BLaER1 treated with 17β-estradiol and CSF1 and Interleukin-3, amounts not matched to agents 10 nM and 100 nM (cell line): Measurements from ENCODE around the gene SERPINH1.

ENCODE experiments used
- H3K27ac ChIP-seq, 11 experiments: shearing (Covaris generic); formaldehyde crosslinking; 2 replicates each; pipeline ENCODE4 v1.8.1; 2022
- H3K27me3 ChIP-seq, 11 experiments: shearing (Covaris generic); formaldehyde crosslinking; 2 replicates each; pipeline ENCODE4 v1.8.1; 2022
- H3K36me3 ChIP-seq, 11 experiments: shearing (Covaris generic); formaldehyde crosslinking; 2 replicates each; pipeline ENCODE4 v1.8.1; 2022
- H3K4me1 ChIP-seq, 10 experiments: shearing (Covaris generic); formaldehyde crosslinking; 2 replicates each; pipeline ENCODE4 v1.8.1; 2022
- H3K4me2 ChIP-seq, 11 experiments: shearing (Covaris generic); formaldehyde crosslinking; 2 replicates each; pipeline ENCODE4 v1.8.1; 2022
- H3K4me3 ChIP-seq, 10 experiments: shearing (Covaris generic); formaldehyde crosslinking; 2 replicates each; pipeline ENCODE4 v1.8.1; 2022
- H3K9ac ChIP-seq, 11 experiments: shearing (Covaris generic); formaldehyde crosslinking; 2 replicates each; pipeline ENCODE4 v1.8.1; 2022
- H3K9me3 ChIP-seq, 11 experiments: shearing (Covaris generic); formaldehyde crosslinking; replicated peaks in 1 of 11; 2 replicates each; pipeline ENCODE4 v1.8.1; 2022
- H4K20me1 ChIP-seq, 11 experiments: shearing (Covaris generic); formaldehyde crosslinking; 2 replicates each; pipeline ENCODE4 v1.8.1; 2022
- Cebpa-rat ChIP-seq, 11 experiments: shearing (Covaris generic); IDR thresholded peaks; 2 replicates each; pipeline ENCODE4 v1.8.1; 2022

SERPINH1 gene

GRCh38 chr11:75557666-75558494, 4.2 kb upstream of the SERPINH1 start:
- TF ChIP-seq Cebpa-rat (IDR thresholded peaks at IDR 0.05) = no peak
- no peak overlapping the region for H3K4me2 ChIP-seq
- no peaks in the 10 kb centered on the region for H3K9me3 ChIP-seq
- H3K27me3 ChIP-seq = no peaks in the 10 kb centered on the region
- no peak overlapping the region for H3K27ac ChIP-seq
- peaks cover 16 to 40% (median 30%) of the 10 kb centered on the region in 10 experiments for H3K4me1 ChIP-seq
- no peaks in the 10 kb centered on the region for H3K36me3 ChIP-seq
- no peak overlapping the region for H3K9ac ChIP-seq
- H4K20me1 ChIP-seq = no peaks in the 10 kb centered on the region
- H3K4me3 ChIP-seq = no peak overlapping the region

GRCh38 chr11:75558939-75559843, 2.9 kb upstream of the SERPINH1 start:
- H3K4me1 ChIP-seq = peaks cover 23 to 44% (median 35%) of the 10 kb centered on the region in 10 experiments
- peak overlapping the region in 2 of 11 experiments; percentile 7 to 10; a peak in 2 of 22 replicates for H3K4me2 ChIP-seq
- TF ChIP-seq Cebpa-rat (IDR thresholded peaks at IDR 0.05) = no peak
- no peak overlapping the region; a peak in 2 of 22 replicates for H3K9ac ChIP-seq
- H3K36me3 ChIP-seq = no peaks in the 10 kb centered on the region
- H4K20me1 ChIP-seq = no peaks in the 10 kb centered on the region; a peak in 1 of 22 replicates
- no peak overlapping the region for H3K4me3 ChIP-seq
- H3K9me3 ChIP-seq = no peaks in the 10 kb centered on the region
- no peaks in the 10 kb centered on the region for H3K27me3 ChIP-seq
- H3K27ac ChIP-seq = no peak overlapping the region; a peak in 1 of 22 replicates

DNA sequence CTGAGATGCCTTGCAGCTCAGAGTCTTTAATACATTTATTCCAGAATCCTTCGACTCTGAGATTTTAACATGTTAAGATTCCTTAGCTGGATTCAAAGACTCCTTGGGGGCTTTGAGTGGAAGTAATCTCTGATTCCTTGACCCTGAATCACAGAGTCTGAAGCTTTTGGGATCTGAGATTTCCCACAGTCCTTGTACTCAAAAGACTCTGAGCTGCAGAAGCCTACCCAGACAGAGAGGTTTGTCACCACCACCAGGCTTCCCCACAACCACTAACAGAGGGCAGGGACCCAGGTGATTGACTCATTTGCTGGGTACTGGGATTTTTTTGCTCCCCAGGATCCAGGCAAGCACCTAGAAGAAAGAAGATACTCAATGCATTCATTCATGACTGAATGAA, 1.4 kb upstream of the SERPINH1 start:
- H3K9ac ChIP-seq = 0 out of 22 replicates have a peak overlapping the region, but pooled peaks of 1 of the 11 experiments have one; percentile 94
- H3K4me2 ChIP-seq = no peak overlapping the region
- peaks cover 31 to 50% (median 39%) of the 10 kb centered on the region in 10 experiments for H3K4me1 ChIP-seq
- no peak overlapping the region for H3K27ac ChIP-seq
- H3K36me3 ChIP-seq = peaks cover 0 to 11% (median 1%) of the 10 kb centered on the region in 11 experiments; a peak in 9 of 22 replicates
- no peak overlapping the region for H3K4me3 ChIP-seq
- H3K9me3 ChIP-seq = no peaks in the 10 kb centered on the region
- no peak for TF ChIP-seq Cebpa-rat (IDR thresholded peaks at IDR 0.05)
- peaks cover 0 to 14% (median 6%) of the 10 kb centered on the region in 11 experiments; a peak in 8 of 22 replicates for H4K20me1 ChIP-seq
- H3K27me3 ChIP-seq = no peaks in the 10 kb centered on the region

DNA sequence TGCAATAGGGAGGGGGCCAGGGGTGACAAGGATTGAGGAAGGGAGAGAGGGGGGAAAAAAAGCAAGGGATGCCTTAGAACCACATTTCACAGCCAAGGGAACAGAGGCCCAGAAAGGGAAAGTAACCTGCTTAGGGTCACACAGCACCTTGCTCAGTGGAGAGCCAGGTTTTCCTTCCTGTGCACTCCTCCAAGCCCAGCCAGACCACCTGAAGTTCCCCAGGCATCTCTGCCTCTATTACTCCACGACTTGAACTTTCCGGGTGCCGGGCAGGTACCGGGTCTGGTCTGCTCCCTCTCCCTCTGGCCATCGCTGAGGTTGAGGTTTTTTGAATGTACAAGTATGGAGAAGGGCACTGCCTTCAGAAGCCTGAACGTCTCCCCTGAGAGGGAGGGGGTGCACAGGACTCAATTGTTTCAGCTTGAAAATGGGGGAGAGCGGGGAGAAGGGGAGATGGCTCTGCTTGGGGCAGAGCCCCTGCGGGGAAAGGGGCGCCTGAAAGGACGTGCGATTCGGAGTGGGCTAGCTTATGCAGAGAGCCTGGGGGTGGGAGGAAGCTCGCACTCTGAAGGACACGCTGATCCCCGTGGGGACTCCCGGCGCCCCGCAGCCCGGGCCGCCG, 516 bp upstream of the SERPINH1 start:
- Histone ChIP-seq H3K36me3 (peaks cover 4 to 19% (median 10%) of the 10 kb centered on the region in 11 experiments; a peak in 21 of 22 replicates), H3K4me1 (peaks cover 36 to 59% (median 46%) of the 10 kb centered on the region in 10 experiments), H3K27ac (peak overlapping the region; percentile 80 to 98 (median 92); a peak in 21 of 22 replicates), H3K4me2 (peak overlapping the region; percentile 90 to 98 (median 93)), H3K4me3 (peak overlapping the region; percentile 77 to 94 (median 88)), H3K27me3 (no peaks in the 10 kb centered on the region), H4K20me1 (peaks cover 0 to 22% (median 14%) of the 10 kb centered on the region in 11 experiments; a peak in 10 of 22 replicates), H3K9ac (peak overlapping the region; percentile 82 to 94 (median 92)), H3K9me3 (no peaks in the 10 kb centered on the region)
- TF ChIP-seq Cebpa-rat (IDR thresholded peaks at IDR 0.05) = no peak

GRCh38 chr11:75562836-75563484, 907 bp downstream of the SERPINH1 start:
- Histone ChIP-seq H3K9ac (peak overlapping the region; percentile 82 to 94 (median 92)), H3K4me3 (peak overlapping the region; percentile 77 to 94 (median 88)), H3K36me3 (peaks cover 19 to 34% (median 25%) of the 10 kb centered on the region in 11 experiments), H4K20me1 (peaks cover 0 to 36% (median 23%) of the 10 kb centered on the region in 11 experiments; a peak in 12 of 22 replicates), H3K27ac (peak overlapping the region; percentile 80 to 98 (median 92)), H3K9me3 (no peaks in the 10 kb centered on the region), H3K4me2 (peak overlapping the region; percentile 90 to 98 (median 93)), H3K4me1 (peaks cover 36 to 60% (median 46%) of the 10 kb centered on the region in 10 experiments), H3K27me3 (no peaks in the 10 kb centered on the region)
- TF ChIP-seq Cebpa-rat (IDR thresholded peaks at IDR 0.05) = no peak

DNA sequence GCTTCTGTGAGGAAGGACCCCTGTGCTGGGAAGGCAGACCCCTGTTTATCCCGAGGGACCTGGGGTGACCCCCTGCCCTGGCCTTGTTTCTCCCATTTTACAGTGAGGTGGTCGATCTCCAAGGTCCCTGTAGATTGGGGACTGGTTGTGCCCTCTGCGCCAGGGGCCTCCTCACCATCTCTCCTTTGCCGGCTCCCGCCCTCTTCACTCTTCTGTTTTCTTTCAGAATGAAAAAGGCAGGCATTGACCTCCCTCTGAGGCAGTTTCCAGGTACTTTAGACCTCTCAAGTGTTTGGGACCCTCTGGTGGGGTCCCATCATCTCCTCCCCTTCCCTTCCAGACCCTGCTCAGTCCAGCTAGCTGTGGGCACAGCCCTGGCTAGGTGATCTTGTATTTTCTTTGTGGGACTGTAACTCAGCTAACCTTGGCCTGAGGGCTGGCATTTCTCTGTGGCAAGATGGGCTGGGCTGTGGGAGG, 1.5 kb downstream of the SERPINH1 start:
- Histone ChIP-seq H3K4me1 (peaks cover 36 to 60% (median 45%) of the 10 kb centered on the region in 10 experiments), H3K4me2 (peak overlapping the region; percentile 90 to 98 (median 93)), H3K27ac (peak overlapping the region; percentile 80 to 98 (median 92)), H3K4me3 (peak overlapping the region; percentile 77 to 94 (median 88)), H3K36me3 (peaks cover 24 to 40% (median 30%) of the 10 kb centered on the region in 11 experiments), H3K9ac (peak overlapping the region; percentile 82 to 94 (median 92)), H3K9me3 (no peaks in the 10 kb centered on the region), H3K27me3 (no peaks in the 10 kb centered on the region), H4K20me1 (peaks cover 0 to 42% (median 26%) of the 10 kb centered on the region in 11 experiments; a peak in 12 of 22 replicates)
- no peak for TF ChIP-seq Cebpa-rat (IDR thresholded peaks at IDR 0.05)

DNA sequence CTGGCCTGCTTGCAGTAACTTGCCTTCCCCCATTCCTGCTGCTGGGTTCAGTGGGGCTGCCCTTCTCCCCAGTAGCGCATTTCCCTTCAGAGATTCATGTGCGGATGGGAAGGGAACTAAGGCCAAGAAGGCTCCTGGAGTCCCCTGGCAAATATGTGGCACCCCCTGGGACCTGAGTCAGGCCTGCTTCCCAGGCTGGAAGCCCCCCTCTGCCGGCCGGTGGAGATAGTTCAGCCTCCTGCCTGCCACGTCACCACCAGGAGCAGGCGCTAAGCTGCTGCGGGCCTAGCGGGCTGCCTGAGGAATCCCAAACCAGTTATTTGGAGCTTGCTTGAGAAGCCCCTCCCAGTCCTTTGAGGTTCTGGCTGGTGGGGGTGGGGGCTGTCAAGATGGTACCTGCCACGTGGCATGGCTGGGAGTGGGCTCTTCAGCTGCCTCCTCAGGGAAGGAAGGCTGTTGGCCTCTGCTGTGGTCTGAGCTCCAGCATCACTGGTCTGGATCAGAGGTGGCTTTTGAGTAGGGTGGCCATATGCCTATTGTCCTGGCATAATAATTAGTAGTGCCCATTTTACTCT, 2.0 kb downstream of the SERPINH1 start:
- peak overlapping the region in 10 of 11 experiments; percentile 80 to 98 (median 92); a peak in 21 of 22 replicates for H3K27ac ChIP-seq
- H3K4me1 ChIP-seq = peaks cover 36 to 58% (median 45%) of the 10 kb centered on the region in 10 experiments
- H3K9me3 ChIP-seq = no peaks in the 10 kb centered on the region
- no peaks in the 10 kb centered on the region for H3K27me3 ChIP-seq
- H3K4me2 ChIP-seq = peak overlapping the region; percentile 90 to 98 (median 93)
- peak overlapping the region; percentile 77 to 94 (median 88) for H3K4me3 ChIP-seq
- peaks cover 0 to 47% (median 26%) of the 10 kb centered on the region in 11 experiments; a peak in 12 of 22 replicates for H4K20me1 ChIP-seq
- H3K9ac ChIP-seq = peak overlapping the region; percentile 82 to 94 (median 92)
- H3K36me3 ChIP-seq = peaks cover 30 to 45% (median 36%) of the 10 kb centered on the region in 11 experiments
- TF ChIP-seq Cebpa-rat (IDR thresholded peaks at IDR 0.05) = no peak
